Measurements from ENCODE around the gene CHADL.

CHADL gene

DNA sequence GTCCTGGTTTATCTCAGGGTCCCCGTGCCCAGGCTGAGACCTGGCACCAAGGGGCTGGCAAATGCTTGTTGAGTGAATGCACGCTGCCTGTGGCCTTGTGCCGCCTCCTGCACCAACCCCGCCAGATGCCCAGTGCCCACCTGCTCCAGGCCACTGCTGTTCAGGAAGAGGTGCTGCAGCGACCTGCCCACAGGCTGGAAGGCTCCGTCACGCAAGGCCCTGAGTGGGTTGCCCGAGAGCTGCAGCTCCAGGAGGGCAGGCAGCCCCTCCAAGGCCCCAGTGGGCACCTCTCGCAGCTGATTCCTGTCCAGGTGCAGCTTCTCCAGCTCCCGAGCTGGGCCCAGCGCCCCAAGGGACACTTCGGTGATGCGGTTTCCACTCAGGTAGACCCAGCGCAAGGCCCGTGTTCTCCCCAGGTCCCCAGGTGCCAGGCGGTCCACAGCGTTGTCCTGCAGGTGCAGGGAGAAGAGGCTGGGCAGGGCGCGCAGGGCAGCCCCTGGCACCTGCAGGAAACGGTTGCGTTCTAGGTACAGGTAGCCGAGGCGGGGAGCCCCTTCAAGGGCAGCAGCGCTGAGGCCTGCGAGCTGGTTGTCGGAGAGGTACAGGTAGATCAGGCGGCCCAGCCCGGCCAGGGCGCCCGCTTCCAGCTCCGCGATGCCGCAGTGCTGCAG, 3.6 kb downstream of the CHADL start:
- TF ChIP-seq PPARA (CRISPR knock-in tag; IDR thresholded peaks at IDR 0.05; ENCODE audit: borderline replicate concordance) (no peak), ZFP3 (CRISPR knock-in tag; IDR thresholded peaks at IDR 0.05) (no peak), BACH2 (CRISPR knock-in tag; IDR thresholded peaks at IDR 0.05; ENCODE audit: borderline replicate concordance) (no peak), GLIS3 (CRISPR knock-in tag; IDR thresholded peaks at IDR 0.05) (no peak), RARB (CRISPR knock-in tag; IDR thresholded peaks at IDR 0.05) (no peak), ZNF8 (CRISPR knock-in tag; IDR thresholded peaks at IDR 0.05) (no peak), ZFP30 (CRISPR knock-in tag; IDR thresholded peaks at IDR 0.05) (no peak), OSR1 (CRISPR knock-in tag; IDR thresholded peaks at IDR 0.05) (no peak), ARNTL (CRISPR knock-in tag; IDR thresholded peaks at IDR 0.05; ENCODE audit: borderline replicate concordance, low read depth) (no peak)
- TF ChIP-seq, protein P1, sequence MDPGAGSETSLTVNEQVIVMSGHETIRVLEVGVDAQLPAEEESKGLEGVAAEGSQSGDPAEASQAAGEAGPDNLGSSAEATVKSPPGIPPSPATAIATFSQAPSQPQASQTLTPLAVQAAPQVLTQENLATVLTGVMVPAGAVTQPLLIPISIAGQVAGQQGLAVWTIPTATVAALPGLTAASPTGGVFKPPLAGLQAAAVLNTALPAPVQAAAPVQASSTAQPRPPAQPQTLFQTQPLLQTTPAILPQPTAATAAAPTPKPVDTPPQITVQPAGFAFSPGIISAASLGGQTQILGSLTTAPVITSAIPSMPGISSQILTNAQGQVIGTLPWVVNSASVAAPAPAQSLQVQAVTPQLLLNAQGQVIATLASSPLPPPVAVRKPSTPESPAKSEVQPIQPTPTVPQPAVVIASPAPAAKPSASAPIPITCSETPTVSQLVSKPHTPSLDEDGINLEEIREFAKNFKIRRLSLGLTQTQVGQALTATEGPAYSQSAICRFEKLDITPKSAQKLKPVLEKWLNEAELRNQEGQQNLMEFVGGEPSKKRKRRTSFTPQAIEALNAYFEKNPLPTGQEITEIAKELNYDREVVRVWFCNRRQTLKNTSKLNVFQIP (CRISPR knock-in tag; IDR thresholded peaks at IDR 0.05; ENCODE audit: borderline replicate concordance, low read depth): no peak
- ATAC-seq: no peak

DNA sequence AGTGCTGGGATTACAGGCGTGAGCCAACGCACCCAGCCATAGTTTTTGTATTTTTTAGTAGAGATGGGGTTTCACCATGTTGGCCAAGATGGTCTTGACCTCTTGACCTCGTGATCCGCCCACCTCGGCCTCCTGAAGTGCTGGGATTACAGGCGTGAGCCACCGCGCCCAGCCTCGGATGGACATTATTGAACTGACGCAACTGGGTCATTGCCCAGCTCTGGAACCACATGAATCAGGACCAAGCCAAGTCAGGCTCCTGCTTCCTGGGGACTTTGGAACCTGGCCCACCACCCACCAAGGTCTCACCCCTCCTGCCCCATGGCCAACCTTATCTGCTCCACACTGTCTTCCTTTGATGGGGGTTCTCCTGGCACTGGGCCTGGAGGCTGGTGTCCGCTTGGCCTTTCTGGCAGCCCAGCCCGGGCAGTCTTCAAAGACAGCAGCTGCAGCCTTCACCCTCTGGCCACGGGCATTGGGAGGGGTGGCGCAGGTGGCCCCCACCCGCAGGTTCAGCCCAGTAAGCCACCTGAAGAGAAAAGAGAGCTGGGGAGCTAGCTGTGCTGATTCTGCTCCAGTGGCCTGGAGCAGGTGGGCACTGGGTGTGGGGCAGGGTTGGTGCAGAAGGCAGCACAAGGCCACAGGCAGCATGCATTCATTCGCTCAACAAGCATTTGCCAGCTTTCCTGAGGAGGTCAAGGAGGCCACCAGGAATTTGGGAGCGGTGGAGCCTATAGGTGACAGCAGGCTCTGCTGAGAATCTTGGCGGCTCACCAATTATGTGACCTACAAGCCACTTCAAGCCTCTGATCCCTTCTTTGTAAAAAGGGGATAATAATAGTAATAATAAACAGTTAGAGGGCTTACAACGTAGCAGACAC, 5.7 kb downstream of the CHADL start:
- no peak for ATAC-seq
- TF ChIP-seq CREB5 (CRISPR knock-in tag; IDR thresholded peaks at IDR 0.05; ENCODE audit: low read depth): no peak
- TF ChIP-seq ZNF565 (CRISPR knock-in tag; conservative IDR thresholded peaks at IDR 0.05; ENCODE audit: low read depth): no peak
- TF ChIP-seq, protein P2, sequence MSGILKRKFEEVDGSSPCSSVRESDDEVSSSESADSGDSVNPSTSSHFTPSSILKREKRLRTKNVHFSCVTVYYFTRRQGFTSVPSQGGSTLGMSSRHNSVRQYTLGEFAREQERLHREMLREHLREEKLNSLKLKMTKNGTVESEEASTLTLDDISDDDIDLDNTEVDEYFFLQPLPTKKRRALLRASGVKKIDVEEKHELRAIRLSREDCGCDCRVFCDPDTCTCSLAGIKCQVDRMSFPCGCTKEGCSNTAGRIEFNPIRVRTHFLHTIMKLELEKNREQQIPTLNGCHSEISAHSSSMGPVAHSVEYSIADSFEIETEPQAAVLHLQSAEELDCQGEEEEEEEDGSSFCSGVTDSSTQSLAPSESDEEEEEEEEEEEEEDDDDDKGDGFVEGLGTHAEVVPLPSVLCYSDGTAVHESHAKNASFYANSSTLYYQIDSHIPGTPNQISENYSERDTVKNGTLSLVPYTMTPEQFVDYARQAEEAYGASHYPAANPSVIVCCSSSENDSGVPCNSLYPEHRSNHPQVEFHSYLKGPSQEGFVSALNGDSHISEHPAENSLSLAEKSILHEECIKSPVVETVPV (CRISPR knock-in tag; IDR thresholded peaks at IDR 0.05): no peak
- no peak for TF ChIP-seq ZFP30 (CRISPR knock-in tag; IDR thresholded peaks at IDR 0.05)
- TF ChIP-seq RARB (CRISPR knock-in tag; IDR thresholded peaks at IDR 0.05): no peak

DNA sequence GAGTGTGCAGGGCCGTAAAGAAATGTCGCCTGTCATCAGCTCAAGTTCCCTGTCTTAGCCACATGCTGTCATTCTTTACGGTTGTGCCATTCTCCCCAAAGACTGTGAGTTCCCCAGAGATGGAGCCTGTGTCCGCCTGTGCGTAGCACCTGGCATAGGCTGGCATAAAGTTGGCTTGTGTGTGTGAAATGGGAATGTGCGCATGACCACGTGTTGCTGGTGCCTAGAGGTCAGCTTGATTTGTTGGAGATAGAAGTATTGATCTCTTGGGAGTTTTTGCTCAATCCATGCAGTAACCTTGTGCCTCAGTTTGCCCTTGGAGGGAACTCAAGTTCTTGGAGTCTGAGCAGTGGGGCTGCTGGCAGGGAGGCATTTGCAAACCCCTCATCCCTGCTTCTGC, 9.4 kb downstream of the CHADL start:
- no peak for ATAC-seq
- no peak for TF ChIP-seq TOX (CRISPR knock-in tag; IDR thresholded peaks at IDR 0.05; ENCODE audit: borderline replicate concordance)
- no peak for TF ChIP-seq TCF4 (CRISPR knock-in tag; IDR thresholded peaks at IDR 0.05; ENCODE audit: borderline replicate concordance)
- no peak for TF ChIP-seq ZC3H10 (CRISPR knock-in tag; IDR thresholded peaks at IDR 0.05)

DNA sequence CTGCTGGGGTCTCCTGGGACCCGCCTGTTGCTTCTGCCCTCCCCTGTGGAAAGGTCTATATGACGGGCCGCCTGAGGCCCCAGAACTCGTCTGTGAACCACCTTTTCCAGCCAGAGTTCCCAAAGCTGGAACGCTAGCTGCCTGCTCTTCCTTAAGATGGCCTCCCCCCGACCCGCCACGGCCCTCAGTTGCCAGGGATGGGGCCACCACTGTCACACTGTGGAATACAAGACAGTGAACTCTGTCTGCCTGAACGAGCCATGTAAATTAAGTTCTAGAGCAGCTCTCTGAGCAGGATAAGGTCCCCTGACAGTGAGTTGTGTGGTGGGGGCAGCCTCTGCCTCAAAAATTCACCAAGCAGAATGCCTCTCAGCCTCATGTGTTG, 10.3 kb downstream of the CHADL start:
- TF ChIP-seq ARNTL (CRISPR knock-in tag; IDR thresholded peaks at IDR 0.05; ENCODE audit: borderline replicate concordance, low read depth): no peak
- no peak for TF ChIP-seq ZFP3 (CRISPR knock-in tag; IDR thresholded peaks at IDR 0.05)
- TF ChIP-seq, protein P1 (CRISPR knock-in tag; IDR thresholded peaks at IDR 0.05; ENCODE audit: borderline replicate concordance, low read depth): no peak
- no peak for TF ChIP-seq CSDC2 (CRISPR knock-in tag; IDR thresholded peaks at IDR 0.05)
- TF ChIP-seq OSR1 (CRISPR knock-in tag; IDR thresholded peaks at IDR 0.05): no peak
- TF ChIP-seq BACH2 (CRISPR knock-in tag; IDR thresholded peaks at IDR 0.05; ENCODE audit: borderline replicate concordance): no peak
- no peak for TF ChIP-seq PATZ1 (CRISPR knock-in tag; IDR thresholded peaks at IDR 0.05; ENCODE audit: borderline replicate concordance)
- TF ChIP-seq, protein P3, sequence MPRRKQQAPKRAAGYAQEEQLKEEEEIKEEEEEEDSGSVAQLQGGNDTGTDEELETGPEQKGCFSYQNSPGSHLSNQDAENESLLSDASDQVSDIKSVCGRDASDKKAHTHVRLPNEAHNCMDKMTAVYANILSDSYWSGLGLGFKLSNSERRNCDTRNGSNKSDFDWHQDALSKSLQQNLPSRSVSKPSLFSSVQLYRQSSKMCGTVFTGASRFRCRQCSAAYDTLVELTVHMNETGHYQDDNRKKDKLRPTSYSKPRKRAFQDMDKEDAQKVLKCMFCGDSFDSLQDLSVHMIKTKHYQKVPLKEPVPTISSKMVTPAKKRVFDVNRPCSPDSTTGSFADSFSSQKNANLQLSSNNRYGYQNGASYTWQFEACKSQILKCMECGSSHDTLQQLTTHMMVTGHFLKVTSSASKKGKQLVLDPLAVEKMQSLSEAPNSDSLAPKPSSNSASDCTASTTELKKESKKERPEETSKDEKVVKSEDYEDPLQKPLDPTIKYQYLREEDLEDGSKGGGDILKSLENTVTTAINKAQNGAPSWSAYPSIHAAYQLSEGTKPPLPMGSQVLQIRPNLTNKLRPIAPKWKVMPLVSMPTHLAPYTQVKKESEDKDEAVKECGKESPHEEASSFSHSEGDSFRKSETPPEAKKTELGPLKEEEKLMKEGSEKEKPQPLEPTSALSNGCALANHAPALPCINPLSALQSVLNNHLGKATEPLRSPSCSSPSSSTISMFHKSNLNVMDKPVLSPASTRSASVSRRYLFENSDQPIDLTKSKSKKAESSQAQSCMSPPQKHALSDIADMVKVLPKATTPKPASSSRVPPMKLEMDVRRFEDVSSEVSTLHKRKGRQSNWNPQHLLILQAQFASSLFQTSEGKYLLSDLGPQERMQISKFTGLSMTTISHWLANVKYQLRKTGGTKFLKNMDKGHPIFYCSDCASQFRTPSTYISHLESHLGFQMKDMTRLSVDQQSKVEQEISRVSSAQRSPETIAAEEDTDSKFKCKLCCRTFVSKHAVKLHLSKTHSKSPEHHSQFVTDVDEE (CRISPR knock-in tag; IDR thresholded peaks at IDR 0.05): no peak
- no peak for TF ChIP-seq SNAI2 (CRISPR knock-in tag; IDR thresholded peaks at IDR 0.05)
- no peak for ATAC-seq
